GM19452 (cell line): ENCODE results near the gene ZNF189.

Experiments
- ATAC-seq: cut with Tn5 transposase; IDR thresholded peaks from one replicate; pipeline ENCODE4 v1.9.1; 2021; ENCODE audit not compliant: unreplicated experiment

The ZNF189 gene

DNA sequence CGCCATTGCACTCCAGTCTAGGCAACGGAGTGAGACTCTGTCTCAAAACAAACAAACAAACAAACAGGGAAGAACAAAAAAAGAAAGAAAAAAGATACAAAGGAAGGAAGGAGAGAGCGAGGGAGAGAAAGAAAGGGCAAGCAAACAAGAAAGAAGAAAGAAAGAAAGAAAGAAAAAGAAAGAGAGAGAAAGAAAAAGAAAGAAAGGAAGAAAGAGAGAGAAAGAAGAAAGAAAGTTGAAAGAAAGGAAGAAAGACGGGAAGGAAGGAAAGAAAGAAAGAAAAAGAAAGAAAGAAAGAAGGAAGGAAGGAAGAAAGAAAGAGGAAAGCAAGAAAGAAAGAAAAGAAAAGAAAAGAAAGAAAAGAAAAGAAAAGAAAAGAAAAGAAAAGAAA lies 50.0 kb downstream of the ZNF189 start:
- no peak for ATAC-seq

DNA sequence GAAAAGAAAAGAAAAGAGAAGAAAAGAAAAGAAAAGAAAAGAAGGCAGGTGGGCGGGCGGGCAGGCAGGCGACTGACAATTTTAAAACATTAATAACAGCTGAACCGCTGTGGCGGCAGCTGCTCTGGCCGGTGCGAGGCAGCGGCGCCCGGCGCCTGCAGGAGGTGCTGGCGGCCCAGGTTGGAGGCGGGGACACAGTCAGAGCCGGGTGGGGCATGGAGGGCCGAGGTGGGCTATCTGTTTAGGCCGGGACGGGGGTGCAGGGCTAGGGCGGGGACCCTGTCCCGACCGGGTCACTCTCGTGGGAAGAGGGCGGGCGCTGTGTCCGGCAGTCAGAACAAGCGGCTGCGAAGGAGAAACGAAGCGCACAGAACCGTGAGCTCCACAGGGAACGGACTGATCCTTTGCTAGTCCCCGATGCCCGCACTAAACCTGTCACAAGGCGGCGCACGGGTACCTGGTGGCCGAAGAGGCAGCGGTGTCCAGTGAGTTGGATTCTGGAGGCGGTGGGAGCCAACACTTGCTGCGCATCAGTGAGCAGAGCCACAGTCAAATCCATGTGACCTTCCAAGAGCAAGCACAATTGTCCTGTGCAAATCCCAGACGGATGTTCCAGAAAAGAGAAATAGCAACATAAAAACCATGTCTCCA lies 50.5 kb downstream of the ZNF189 start:
- ATAC-seq: peak; percentile 88

DNA sequence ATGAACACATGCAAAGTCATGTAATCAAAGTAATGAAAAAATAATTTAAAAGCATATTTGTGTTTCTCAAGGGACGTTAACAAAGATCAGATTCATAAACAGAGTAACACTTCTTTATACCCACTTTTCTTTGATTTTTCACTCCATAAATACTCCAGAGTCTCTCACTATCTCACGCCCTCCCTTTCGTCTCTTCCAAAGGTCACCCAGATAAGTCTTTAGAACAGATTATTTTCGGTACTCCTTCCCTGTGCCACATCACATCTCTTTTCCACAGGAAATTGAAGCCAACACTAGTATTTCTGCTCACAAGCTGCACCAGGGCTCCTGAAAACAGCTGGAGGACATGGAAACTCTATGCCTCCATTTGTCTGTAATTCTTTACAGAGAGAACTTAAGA lies 52.3 kb downstream of the ZNF189 start:
- ATAC-seq: no peak

DNA sequence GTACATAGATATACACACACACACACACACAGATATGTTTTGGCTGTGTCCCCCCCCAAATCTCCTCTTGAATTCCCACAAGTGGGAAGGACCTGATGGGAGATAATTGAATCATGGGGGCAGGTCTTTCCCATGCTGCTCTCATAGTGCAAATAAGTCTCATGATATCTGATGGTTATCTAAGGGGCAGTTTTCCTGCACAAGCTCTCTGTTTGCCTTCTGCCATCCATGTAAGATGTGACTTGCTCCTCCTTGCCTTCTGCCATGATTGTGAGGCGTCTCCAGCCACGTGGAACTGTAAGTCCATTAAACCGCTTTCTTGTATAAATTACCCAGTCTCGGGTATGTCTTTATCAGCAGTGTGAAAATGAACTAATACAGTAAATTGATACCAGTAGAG lies 52.8 kb downstream of the ZNF189 start:
- no peak for ATAC-seq

DNA sequence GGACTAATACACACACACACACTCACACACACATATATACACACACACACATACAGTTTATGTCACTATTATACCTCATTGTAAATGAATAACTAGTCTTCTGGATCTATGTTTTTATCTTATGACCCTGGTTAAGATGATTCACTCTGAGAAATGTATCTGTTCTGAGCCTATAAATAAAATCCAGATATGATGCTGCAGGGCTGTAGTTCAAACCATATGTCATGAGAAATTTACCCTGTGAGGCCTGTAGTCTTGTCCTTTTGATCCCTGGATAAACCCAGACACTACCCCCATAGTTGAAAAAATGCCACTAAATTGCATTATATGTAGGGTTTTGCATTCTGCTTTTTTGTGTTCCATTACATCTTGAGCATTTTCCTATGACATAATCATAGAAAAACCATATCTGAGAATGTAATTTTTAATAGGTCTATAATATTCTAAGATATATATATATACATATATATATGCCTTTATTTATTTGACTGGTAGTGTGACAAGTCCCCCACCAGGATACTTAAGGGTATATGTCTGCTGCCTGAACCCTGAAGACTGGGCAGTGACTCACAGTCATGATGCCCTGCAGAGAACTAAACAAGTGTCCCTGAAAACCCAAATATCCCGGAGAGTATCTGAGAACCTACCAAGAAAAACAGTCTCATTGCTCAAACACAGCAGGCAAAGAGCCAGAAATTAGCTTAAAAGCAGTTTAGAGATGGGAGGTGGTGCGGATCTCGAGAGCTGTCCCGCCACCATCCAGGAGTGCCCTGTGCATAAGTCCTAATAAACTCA lies 55.3 kb downstream of the ZNF189 start:
- no peak for ATAC-seq

DNA sequence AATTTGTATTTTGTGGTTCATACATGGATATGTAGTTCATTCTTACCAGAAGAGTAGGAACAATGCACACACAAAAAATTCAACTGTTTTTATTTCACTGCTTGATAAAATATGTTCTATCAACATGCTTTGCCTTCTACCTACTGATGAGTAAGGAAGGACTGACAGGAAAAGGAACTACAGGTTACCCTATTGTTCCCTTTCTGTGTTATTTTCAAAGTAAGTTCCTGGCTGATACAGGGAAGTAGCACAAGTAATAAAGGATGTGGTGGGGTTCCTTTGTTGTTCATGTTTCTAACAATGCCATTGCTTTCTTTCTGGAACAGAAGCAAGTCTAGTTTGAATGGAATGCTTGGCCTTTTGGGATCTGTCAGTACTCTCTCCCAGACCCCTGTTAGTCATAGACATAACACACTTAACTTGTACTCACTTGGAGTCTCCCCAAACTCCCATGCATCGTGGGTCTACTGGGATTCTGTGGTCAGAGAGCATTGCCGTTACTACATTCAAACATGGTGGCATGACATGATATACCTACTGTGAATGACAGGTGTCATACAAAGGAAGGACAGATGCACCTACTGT lies 57.1 kb downstream of the ZNF189 start:
- no peak for ATAC-seq

DNA sequence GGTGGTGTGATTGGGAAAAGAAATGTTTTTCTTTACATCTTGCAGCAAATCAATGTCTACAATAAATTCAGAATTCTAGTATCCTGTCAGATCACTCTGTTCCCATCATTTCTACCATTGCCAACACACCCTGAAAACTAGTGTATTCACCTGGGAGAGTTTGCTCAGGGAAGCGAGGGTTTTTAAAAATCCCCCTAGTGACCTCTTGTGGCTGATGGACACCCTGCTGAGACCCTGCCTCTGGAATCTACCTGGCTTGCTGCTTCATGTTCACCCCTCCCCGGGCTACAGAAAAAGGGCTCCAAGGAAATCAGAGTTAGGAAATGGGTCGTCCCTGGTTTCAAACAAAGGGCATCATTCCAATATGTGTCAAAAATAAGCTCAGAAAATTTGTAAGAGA lies 58.4 kb downstream of the ZNF189 start:
- ATAC-seq: no peak

DNA sequence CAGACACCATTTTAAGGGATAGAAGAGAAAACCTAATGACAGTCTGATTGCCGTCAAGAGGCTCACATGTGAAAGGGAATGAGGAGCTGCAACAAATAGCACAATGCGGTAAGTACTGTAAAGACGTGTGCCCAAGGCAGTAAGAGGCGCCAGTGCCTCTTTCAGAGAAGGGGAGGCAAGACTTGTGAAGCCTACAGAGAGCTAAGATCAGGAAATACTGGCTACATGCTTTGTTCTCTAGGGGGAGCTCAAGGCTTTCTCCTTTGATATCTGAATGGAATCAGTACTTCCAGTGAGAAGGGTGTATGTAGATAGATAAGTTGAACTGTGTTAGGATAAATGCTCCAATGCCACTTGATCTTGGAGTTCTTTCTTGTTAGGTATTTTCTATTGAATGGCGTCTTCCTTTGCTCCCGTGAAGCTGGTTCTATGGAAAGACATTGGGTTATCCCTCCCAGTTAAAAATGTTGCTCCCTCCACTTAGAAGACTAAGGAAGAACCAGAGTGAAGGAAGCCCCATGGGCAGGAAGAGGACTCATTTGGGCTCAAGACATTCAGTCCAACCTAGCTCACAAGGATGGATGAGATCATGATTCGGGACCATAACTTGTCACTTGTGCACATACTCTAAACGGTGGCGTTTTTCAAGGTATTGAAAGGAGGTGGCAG lies 60.4 kb downstream of the ZNF189 start:
- ATAC-seq: peak; percentile 76
